Activated CD8-positive, alpha-beta memory T cell treated with anti-CD3 and anti-CD28 coated beads for 24 hours (primary cell): ENCODE data around the gene SLC18A3.

ENCODE experiments used
- DNase-seq: peaks from one replicate; pipeline ENCODE4 v3.0.0-alpha.2; 2020

The SLC18A3 gene

GRCh38 chr10:49596836-49597235 lies 13.3 kb upstream of the SLC18A3 start:
- no peak for DNase-seq

- no peak for DNase-seq
Measured at GRCh38 chr10:49597426-49598163, 12.5 kb upstream of the SLC18A3 start.

- no peak for DNase-seq
Measured at GRCh38 chr10:49598164-49598856, 11.8 kb upstream of the SLC18A3 start.

- peak; percentile 35 for DNase-seq
Measured at GRCh38 chr10:49598986-49599385, 11.1 kb upstream of the SLC18A3 start.

GRCh38 chr10:49599546-49599945 lies 10.6 kb upstream of the SLC18A3 start:
- DNase-seq, result peak; percentile 15

GRCh38 chr10:49600046-49600445 lies 10.1 kb upstream of the SLC18A3 start:
- DNase-seq, result peak; percentile 35

GRCh38 chr10:49600781-49601400 lies 9.2 kb upstream of the SLC18A3 start:
- DNase-seq, result peak; percentile 21

GRCh38 chr10:49601857-49602256 lies 8.3 kb upstream of the SLC18A3 start:
- peak; percentile 48 for DNase-seq

- peak; percentile 28 for DNase-seq
Measured at GRCh38 chr10:49602380-49603023, 7.6 kb upstream of the SLC18A3 start.

GRCh38 chr10:49605216-49605938 lies 4.7 kb upstream of the SLC18A3 start:
- peak; percentile 30 for DNase-seq

GRCh38 chr10:49605939-49606509 lies 4.1 kb upstream of the SLC18A3 start:
- peak; percentile 13 for DNase-seq

- DNase-seq, result peak; percentile 85
Measured at GRCh38 chr10:49606981-49607535, 3.1 kb upstream of the SLC18A3 start.

GRCh38 chr10:49608166-49609005 lies 1.7 kb upstream of the SLC18A3 start:
- no peak for DNase-seq

- no peak for DNase-seq
Measured at GRCh38 chr10:49609006-49609282, 1.2 kb upstream of the SLC18A3 start.

- DNase-seq, result no peak
Measured at GRCh38 chr10:49609283-49610113, 612 bp upstream of the SLC18A3 start.

- DNase-seq, result no peak
Measured at GRCh38 chr10:49610458-49611165, 502 bp downstream of the SLC18A3 start.

GRCh38 chr10:49611166-49611815 lies 1.2 kb downstream of the SLC18A3 start:
- DNase-seq, result no peak

- DNase-seq, result no peak
Measured at GRCh38 chr10:49611816-49612512, 1.9 kb downstream of the SLC18A3 start.
